Chondrocyte (in vitro differentiated cells): ENCODE data around the gene DBF4B. TPM values are rescaled to one million over a fixed set of nuclear protein-coding genes. Genes with fewer than 3 reads are reported as not detected.
"Not testable (repeated sequence)": the region's sequence is repeated elsewhere in the genome, so short reads cannot be mapped to it uniquely, and the experiment has no call there.

Source experiments
- DNase-seq: peaks from one replicate; pipeline ENCODE4 v3.0.0; 2021; ENCODE audit warnings: mixed read lengths, low spot score
- H3K27ac Mint-ChIP-seq: one replicate; pipeline ENCODE4 v1.8.0; 2021; ENCODE audit warnings: mild to moderate bottlenecking, moderate library complexity, mixed read lengths; ENCODE audit not compliant: unreplicated experiment
- H3K27me3 Mint-ChIP-seq: 2 replicates; pipeline ENCODE4 v1.8.0; 2021; ENCODE audit warnings: low read depth, mixed read lengths
- H3K36me3 Mint-ChIP-seq: 2 replicates; pipeline ENCODE4 v1.8.0; 2021; ENCODE audit warnings: low read depth, mixed read lengths
- H3K4me1 Mint-ChIP-seq: 2 replicates; pipeline ENCODE4 v1.8.0; 2021; ENCODE audit warnings: low read depth, mild to moderate bottlenecking, mixed read lengths
- H3K4me3 Mint-ChIP-seq: one replicate; pipeline ENCODE4 v1.8.0; 2021; ENCODE audit warnings: mild to moderate bottlenecking, moderate library complexity, mixed read lengths; ENCODE audit not compliant: unreplicated experiment
- H3K9me3 Mint-ChIP-seq: 2 replicates; pipeline ENCODE4 v1.8.0; 2021; ENCODE audit warnings: low read depth, mixed read lengths
- total RNA-seq: library from RNA; stranded (reverse); gene quantifications from 3 replicates; pipeline ENCODE4 v1.2.1, GENCODE V29; 2021
- TF ChIP-seq, protein P1 (sequence below): fragments of 200-600 bp; sonication (generic); IDR thresholded peaks from 2 replicates; pipeline ENCODE4 v1.5.0; 2021; ENCODE audit warnings: antibody characterized with exemption, mild to moderate bottlenecking, moderate library complexity

DBF4B gene
- total RNA-seq, 1 donor from 2014 or later: 5.5 TPM

DNA sequence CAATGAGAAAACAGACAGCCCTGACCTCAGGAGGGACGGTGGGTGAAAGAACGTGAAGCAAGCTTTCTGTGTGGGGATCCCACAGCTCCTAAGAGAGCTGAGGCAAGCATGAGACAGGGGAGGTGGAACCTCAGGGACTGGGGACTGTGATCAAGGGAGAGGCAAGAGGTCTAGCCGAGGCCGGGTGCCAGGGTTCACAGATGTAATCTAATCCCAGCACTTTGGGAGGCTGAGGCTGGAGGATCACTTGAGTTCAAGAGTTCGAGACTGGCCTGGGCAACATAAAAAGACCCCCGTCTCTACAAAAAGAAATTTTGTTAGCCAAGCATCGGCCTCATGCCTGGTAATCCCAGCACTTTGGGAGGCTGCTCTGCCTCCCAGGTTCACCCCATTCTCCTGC lies 45.8 kb downstream of the DBF4B start:
- TF ChIP-seq, protein P1, sequence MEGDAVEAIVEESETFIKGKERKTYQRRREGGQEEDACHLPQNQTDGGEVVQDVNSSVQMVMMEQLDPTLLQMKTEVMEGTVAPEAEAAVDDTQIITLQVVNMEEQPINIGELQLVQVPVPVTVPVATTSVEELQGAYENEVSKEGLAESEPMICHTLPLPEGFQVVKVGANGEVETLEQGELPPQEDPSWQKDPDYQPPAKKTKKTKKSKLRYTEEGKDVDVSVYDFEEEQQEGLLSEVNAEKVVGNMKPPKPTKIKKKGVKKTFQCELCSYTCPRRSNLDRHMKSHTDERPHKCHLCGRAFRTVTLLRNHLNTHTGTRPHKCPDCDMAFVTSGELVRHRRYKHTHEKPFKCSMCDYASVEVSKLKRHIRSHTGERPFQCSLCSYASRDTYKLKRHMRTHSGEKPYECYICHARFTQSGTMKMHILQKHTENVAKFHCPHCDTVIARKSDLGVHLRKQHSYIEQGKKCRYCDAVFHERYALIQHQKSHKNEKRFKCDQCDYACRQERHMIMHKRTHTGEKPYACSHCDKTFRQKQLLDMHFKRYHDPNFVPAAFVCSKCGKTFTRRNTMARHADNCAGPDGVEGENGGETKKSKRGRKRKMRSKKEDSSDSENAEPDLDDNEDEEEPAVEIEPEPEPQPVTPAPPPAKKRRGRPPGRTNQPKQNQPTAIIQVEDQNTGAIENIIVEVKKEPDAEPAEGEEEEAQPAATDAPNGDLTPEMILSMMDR: no peak
- no peak for DNase-seq
- H3K27ac Mint-ChIP-seq: no peak overlapping the region
- H3K4me1 Mint-ChIP-seq: peaks cover 2% of the 10 kb centered on the region
- H3K9me3 Mint-ChIP-seq: no peaks in the 10 kb centered on the region
- H3K36me3 Mint-ChIP-seq: peaks cover 3% of the 10 kb centered on the region
- H3K27me3 Mint-ChIP-seq: no peaks in the 10 kb centered on the region
- no peak overlapping the region for H3K4me3 Mint-ChIP-seq

DNA sequence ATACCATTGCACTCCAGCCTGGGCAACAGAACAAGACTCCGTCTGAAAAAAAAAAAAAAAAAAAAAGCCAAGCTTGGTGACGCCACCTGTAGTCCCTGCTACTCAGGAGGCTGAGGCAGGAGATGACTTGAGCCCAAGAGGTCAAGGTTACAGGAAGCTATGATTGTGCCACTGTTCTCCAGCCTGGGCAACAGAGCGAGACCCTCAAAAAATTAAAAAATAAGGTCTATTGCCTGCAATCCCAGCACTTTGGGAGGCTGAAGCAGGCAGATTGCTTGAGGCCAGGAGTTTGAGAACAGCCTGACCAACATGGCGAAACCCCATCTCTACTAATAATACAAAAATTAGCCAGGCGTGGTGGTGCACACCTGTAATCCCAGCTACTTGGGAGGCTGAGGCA lies 46.7 kb downstream of the DBF4B start:
- not testable (repeated sequence) for H3K4me3 Mint-ChIP-seq, H3K36me3 Mint-ChIP-seq, H3K9me3 Mint-ChIP-seq, H3K27ac Mint-ChIP-seq, DNase-seq, H3K27me3 Mint-ChIP-seq, H3K4me1 Mint-ChIP-seq

DNA sequence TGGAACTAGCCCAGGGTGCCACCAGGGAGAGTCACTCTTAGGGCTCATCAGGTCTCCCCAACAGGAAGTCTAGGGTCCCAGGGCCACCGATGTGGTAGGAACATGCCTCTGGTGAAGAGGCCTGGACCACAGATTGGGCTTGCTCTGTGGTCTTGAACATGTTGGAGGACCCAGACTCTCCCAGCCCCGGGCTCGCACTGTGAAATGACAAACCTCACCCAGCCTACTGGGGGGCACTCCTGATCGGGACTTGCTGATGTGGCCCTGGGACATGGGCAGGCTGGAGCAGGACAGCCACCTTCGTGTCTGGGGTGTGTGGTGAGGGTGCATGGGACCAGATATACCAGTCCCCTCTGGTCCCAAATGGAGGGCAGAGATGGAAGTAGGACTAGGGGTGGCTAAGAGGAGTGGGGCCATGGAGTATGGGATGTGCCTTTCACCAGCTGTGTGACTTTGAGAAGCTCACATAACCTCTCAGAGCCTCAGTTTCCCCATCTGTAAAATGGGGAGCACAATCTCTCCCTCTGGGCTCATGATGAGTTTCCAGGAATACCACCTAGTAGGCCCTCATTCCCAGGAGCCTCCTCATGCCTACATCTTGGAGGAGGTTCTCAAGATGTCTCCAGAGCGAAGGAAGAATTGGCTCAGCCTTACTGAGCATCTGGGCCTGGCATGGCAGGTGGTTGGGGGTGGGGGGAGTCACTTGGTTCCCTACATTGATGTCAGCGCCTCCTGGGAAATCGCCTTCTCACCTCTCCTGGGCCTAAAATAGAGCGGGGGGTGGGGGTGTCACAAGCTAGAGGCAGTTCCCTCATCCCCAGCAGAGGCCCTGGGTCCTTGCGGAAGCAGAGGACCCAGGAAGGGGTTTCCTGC lies 48.8 kb downstream of the DBF4B start:
- DNase-seq: no peak
- H3K4me1 Mint-ChIP-seq: peaks cover 2% of the 10 kb centered on the region
- H3K4me3 Mint-ChIP-seq: no peak overlapping the region
- H3K36me3 Mint-ChIP-seq: no peaks in the 10 kb centered on the region
- no peak overlapping the region for H3K27ac Mint-ChIP-seq
- H3K9me3 Mint-ChIP-seq: no peaks in the 10 kb centered on the region
- TF ChIP-seq, protein P1: no peak
- no peaks in the 10 kb centered on the region for H3K27me3 Mint-ChIP-seq

DNA sequence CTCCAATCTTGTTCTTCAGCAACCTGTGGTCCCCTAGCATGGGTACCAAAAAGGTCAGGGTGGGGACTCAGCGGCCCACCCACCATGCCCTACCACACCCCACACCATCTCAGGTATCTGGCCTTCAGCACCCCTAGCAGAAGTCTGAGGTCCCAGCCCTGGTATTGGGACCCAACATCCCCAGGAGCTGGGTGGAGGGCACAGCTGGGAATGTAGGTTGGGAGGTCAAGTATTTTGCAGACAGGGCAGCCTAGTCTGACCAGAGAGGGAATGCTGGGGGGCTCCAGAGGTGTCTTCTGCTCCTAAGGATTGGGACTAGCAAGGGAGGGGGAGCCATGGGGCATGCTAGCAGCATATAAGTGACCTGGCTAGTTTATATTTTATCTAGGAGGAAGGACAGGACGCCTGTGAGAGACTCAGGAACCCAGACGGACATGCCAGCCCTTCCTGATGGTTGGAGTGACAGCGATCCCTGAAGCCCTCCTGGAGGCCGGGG lies 49.5 kb downstream of the DBF4B start:
- H3K27me3 Mint-ChIP-seq: no peaks in the 10 kb centered on the region
- peak overlapping the region; percentile 50 for H3K4me3 Mint-ChIP-seq
- no peaks in the 10 kb centered on the region for H3K9me3 Mint-ChIP-seq
- H3K27ac Mint-ChIP-seq: no peak overlapping the region
- DNase-seq: no peak
- TF ChIP-seq, protein P1: no peak
- no peaks in the 10 kb centered on the region for H3K36me3 Mint-ChIP-seq
- peaks cover 2% of the 10 kb centered on the region for H3K4me1 Mint-ChIP-seq

DNA sequence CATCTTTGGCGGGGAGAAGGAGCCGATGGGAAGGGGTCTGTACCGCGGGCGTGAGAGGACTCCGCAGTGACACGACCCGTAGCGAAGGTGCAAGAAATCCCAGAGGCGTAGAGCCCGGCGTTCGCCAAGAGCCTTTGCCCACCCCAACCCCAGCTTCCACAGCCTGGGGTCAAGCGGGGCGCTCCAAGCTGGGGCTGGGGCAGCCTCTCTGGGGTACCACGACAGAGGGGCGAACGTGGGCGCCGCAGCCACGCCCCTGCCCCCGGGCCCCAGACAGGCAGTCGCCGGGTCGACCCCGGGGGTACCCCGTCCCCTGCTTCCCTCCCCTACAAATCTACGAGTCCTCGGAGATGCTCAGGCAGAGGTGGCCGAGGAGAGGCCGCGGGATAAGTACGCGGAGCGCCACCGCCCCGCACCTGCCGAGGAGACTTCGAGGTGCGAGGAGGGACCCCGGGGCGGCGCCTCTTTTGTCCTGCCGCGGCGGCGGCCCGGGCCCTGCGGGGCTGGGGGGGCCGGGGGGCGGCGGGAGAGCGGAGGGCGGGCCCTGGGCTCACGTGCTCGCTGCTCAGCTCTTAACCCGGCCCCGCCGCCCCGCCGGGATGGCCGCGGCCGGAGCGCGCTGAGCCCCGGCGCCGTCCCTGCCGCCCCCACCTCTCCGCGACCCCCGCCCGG lies 50.1 kb downstream of the DBF4B start, which contains the start of gene ADAM11:
Gene ADAM11, plus strand, starts transcription at position 575 of the 672 bp plus-strand sequence. CDS start 212 bp downstream, outside the sequence.
- DNase-seq: no peak
- H3K9me3 Mint-ChIP-seq: no peaks in the 10 kb centered on the region
- H3K27ac Mint-ChIP-seq: no peak within 1 kb of the TSS
- H3K4me1 Mint-ChIP-seq: peaks cover 2% of the 10 kb centered on the region
- H3K27me3 Mint-ChIP-seq: no peaks in the 10 kb centered on the region
- H3K36me3 Mint-ChIP-seq: no peaks in the 10 kb centered on the region
- TF ChIP-seq, protein P1: no peak
- H3K4me3 Mint-ChIP-seq: peak within 1 kb of the TSS; percentile 50
